A549 treated with dexamethasone at 1 μM for 4 hours (cell line): ENCODE measurements around the gene DNAJC30. TPM values are rescaled to one million over a fixed set of nuclear protein-coding genes. Genes with fewer than 3 reads are reported as not detected.

ENCODE experiments used
- total RNA-seq: library from RNA; stranded (reverse); fragments of 200-300 nt; extraction: Qiagen RNA extraction; gene quantifications from 5 replicates; pipeline ENCODE4 v1.2.3, GENCODE V29; 2022

DNAJC30 gene
- 8.1 to 10.6 TPM (median 10.1 TPM) in 5 replicates for total RNA-seq

DNA sequence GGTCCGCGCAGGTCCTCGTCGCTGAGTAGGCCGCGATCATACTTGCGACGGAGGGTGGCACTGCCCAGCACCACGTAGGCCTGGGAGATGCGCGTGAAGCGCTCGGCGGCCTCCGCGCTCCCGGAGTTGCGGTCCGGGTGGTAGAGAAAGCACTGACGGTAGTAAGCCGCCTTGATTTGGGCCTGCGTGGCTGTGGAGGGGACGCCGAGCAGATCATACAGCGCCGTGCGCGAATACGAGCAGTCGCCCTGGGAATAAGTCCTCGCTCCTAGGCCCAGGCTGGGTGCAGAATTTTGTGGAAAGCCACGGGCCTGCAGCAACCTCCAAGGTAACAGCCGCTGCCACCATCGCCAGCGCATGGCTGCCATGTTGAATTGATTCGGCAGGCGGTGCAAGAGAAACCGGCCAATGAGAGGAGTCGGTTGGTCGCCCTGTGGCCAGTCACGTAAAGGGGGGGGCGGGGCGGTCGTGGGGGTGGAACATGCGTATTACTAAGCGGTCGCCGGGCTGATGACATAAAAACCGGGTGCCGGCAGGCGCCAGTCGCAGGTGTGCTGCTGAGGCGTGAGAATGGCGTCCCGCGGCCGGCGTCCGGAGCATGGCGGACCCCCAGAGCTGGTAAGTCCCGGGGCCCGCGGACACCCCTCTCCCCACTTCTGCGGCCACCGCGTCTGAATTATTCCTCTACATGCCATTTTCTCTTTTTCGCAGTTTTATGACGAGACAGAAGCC lies at the start of gene DNAJC30, which contains the start of gene BUD23:
Gene DNAJC30, minus strand, starts transcription at position 398 of the 732 bp plus-strand sequence. Its CDS starts 30 bp downstream, at position 368.
Gene BUD23, plus strand, starts transcription at position 542 of the 732 bp plus-strand sequence. Its CDS starts 29 bp downstream, at position 571.

DNA sequence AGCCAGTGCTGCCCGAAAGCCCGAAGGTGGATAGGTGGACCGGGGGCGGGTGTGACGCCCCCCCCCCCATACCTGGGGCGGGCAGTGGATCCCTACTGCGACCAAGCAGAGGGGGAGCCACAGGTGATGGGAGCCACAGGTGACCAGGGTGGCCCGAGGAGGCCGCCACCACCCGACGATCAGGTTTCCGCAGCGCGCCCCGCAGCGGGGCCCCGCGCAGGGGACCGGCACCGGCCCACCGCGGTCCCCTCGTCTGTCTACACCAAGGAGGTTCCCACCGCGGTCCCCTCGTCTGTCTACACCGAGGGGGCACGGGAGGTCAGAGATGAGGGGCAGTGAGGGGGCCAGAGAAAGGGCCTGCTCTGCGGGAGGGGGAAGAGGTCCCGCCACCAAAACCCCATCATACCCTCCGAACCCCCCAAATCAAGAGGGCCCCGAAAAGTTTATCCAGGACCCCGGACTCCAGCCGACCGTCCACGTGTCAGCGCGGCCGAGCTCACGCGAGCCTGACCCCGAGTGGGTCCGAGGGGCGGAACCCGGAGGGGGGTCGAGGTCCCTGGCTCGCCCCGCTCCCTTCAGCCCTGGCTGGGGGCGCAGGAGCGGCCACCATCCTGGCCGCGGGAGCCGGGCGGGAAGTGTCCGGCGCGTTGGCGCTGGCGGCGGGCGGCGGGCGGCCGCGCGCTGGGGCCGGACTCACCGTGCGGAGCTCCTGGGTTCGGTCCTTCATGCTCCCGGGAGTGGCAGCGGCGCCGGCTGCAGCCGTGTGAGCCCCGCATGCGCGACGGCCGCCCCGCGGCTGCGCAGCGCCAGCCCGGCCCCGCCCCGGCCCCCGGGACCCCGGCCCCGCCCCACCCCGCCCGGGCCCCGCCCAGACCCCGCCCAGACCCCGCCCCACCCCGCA lies 35.9 kb upstream of the DNAJC30 start, which contains the start of gene STX1A:
Gene STX1A, minus strand, starts transcription at position 765 of the 901 bp plus-strand sequence. Its CDS starts 38 bp downstream, at position 727.

DNA sequence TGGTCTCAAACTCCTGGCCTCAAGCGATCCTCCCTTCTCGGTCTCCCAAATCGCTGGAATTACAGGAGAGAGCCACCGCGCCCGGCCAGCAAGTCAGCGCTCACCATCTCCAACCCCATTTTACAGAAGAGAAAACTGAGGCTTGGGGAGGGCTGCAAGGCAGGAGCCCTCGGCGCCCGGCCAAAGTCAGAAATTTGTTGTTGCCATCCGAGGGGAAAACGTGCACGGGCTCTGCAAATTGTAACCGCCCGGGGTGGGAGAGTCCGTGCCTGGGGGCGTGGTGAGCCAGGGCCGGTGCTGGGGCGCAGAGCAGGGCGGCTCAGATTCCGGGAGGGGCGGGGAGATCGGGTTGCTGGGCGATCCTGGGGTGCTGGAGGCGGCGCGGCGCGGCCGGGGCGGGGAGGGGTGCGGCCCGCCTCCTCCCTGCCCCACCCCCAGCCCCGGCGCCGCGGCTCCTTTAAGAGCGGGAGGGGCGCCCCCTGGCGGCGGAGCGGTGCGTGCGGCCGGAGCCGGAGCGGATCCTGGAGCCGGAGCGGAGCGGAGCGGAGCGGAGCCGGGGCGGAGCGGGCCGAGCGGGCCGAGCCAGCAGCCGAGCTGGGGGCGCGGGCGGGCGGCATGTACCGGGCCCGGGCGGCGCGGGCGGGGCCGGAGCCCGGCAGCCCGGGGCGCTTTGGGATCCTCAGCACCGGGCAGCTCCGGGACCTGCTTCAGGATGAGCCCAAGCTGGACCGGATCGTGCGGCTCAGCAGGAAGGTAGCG lies 15.7 kb downstream of the DNAJC30 start, which contains the start of gene VPS37D:
Gene VPS37D, plus strand, starts transcription at position 488 of the 759 bp plus-strand sequence. Its CDS starts 128 bp downstream, at position 616.

Other genes with a start within 250 kb of the DNAJC30 start
- 0.94 to 2.1 TPM (median 1.8 TPM) in 5 replicates for gene FZD9, start 249.7 kb downstream of the DNAJC30 start, total RNA-seq
- 54.0 to 67.4 TPM (median 65.6 TPM) in 5 replicates for gene BAZ1B, start 161.2 kb downstream of the DNAJC30 start, total RNA-seq
- gene BCL7B, start 125.8 kb downstream of the DNAJC30 start, total RNA-seq: 64.3 to 76.9 TPM (median 69.0 TPM) in 5 replicates
- gene TBL2, start 104.9 kb downstream of the DNAJC30 start, total RNA-seq: 46.1 to 52.6 TPM (median 50.4 TPM) in 5 replicates
- 1.1 to 1.6 TPM (median 1.1 TPM) in 5 replicates for gene MLXIPL, start 58.9 kb downstream of the DNAJC30 start, total RNA-seq
- gene VPS37D, start 15.6 kb downstream of the DNAJC30 start, total RNA-seq: 3.1 to 5.0 TPM (median 4.5 TPM) in 5 replicates
- gene BUD23, start 144 bp upstream of the DNAJC30 start, total RNA-seq: 127 to 166 TPM (median 136 TPM) in 5 replicates
- gene STX1A, start 36.2 kb upstream of the DNAJC30 start, total RNA-seq: 50.9 to 77.3 TPM (median 74.1 TPM) in 5 replicates
- gene ABHD11, start 55.3 kb upstream of the DNAJC30 start, total RNA-seq: 17.2 to 24.8 TPM (median 22.6 TPM) in 5 replicates
- 1.3 to 3.6 TPM (median 3.0 TPM) in 5 replicates for gene CLDN3, start 86.8 kb upstream of the DNAJC30 start, total RNA-seq
- 4.3 to 6.0 TPM (median 4.8 TPM) in 5 replicates for gene CLDN4, start 147.5 kb upstream of the DNAJC30 start, total RNA-seq
- 6.8 to 10.4 TPM (median 10.2 TPM) in 5 replicates for gene METTL27, start 159.1 kb upstream of the DNAJC30 start, total RNA-seq
- 0.11 to 0.25 TPM (median 0.21 TPM) in 5 replicates for gene TMEM270, start 177.7 kb upstream of the DNAJC30 start, total RNA-seq